Measurements from ENCODE around the gene MMP17.
A peak's percentile ranks its signal among the peaks of the same experiment; 100 is the strongest.
"Not testable (repeated sequence)": the region's sequence is repeated elsewhere in the genome, so short reads cannot be mapped to it uniquely, and the experiment has no call there.

The MMP17 gene

DNA sequence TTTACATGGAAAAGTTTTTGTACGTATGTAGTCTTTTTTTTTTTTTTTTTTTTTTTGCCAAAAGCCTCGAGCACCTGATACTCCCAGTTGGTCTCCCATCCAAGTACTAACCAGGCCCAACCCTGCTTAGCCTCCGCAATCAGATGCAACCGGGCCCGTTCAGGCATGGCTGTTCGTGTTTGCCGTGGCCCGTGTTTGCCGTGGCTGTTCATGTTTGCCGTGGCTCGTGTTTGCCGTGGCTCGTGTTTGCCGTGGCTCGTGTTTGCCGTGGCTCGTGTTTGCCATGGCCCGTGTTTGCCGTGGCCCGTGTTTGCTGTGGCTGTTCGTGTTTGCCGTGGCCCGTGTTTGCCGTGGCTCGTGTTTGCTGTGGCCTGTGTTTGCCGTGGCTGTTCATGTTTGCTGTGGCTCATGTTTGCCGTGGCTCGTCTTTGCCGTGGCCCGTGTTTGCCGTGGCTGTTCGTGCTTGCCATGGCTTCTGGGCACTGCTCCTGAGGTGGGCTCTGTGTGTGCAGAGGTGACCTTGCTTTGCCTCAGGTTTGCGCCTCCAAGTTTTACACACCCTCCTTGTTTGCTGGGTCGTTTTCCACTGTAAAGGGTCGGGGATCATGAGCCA, 26.8 kb upstream of the MMP17 start:
- Histone ChIP-seq H3K36me3 (peaks cover 35 to 53% (median 46%) of the 10 kb centered on the region in 11 experiments), H3K4me2 (peak overlapping the region in 8 of 11 experiments; percentile 79 to 95 (median 92); a peak in 16 of 22 replicates), H4K20me1 (peaks cover 0 to 42% (median 17%) of the 10 kb centered on the region in 11 experiments; a peak in 10 of 22 replicates), H3K27ac (peak overlapping the region in 8 of 11 experiments; percentile 31 to 83 (median 69); a peak in 15 of 22 replicates), H3K4me1 (peaks cover 31 to 81% (median 76%) of the 10 kb centered on the region in 10 experiments), H3K27me3 (no peaks in the 10 kb centered on the region), H3K4me3 (no peak overlapping the region), H3K9me3 (replicated peaks in 1 of 11) (peaks cover 0 to 6% (median 0%) of the 10 kb centered on the region in 11 experiments; a peak in 2 of 22 replicates), H3K9ac (peak overlapping the region in 5 of 11 experiments; percentile 42 to 75 (median 56); a peak in 8 of 22 replicates)
- no peak for TF ChIP-seq Cebpa-rat (IDR thresholded peaks at IDR 0.05)

DNA sequence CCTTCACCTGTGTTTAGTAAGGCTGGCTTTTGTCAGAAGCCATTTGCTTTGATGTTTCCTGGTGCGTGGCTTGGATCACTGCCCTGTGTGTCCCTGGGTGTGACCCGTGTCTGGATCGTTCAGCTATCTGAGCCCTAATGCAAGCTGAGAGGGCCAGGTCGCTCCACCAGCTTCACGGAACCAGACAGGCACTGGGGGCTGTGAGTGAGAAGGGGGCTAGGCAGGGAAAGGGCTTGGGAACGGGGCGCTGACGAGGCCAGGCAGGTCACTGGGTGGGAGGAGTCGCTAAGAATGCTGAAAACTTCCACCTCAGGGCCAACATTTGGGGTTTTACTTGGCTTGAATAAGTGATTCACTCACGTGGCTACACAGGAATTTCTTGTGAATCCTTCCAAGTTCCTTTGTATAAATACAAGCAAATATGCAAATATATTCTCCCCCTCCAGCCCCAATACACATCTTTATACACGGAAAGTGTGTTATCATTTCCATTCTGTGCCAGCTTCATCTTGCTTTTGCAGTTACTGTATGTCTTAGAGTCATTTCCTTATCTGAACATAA, 24.2 kb upstream of the MMP17 start:
- H4K20me1 ChIP-seq: peaks cover 0 to 18% (median 11%) of the 10 kb centered on the region in 11 experiments; a peak in 10 of 22 replicates
- peak overlapping the region in 9 of 11 experiments; percentile 34 to 68 (median 58); a peak in 16 of 22 replicates for H3K27ac ChIP-seq
- peak overlapping the region; percentile 35 to 77 (median 61) for H3K4me2 ChIP-seq
- no peak for TF ChIP-seq Cebpa-rat (IDR thresholded peaks at IDR 0.05)
- H3K9me3 ChIP-seq (replicated peaks in 1 of 11): peaks cover 3 to 11% (median 5%) of the 10 kb centered on the region in 11 experiments; a peak in 14 of 22 replicates
- peaks cover 30 to 65% (median 60%) of the 10 kb centered on the region in 10 experiments for H3K4me1 ChIP-seq
- no peaks in the 10 kb centered on the region for H3K27me3 ChIP-seq
- H3K9ac ChIP-seq: peak overlapping the region in 7 of 11 experiments; percentile 2 to 45 (median 33); a peak in 7 of 22 replicates
- peaks cover 15 to 27% (median 23%) of the 10 kb centered on the region in 11 experiments; a peak in 21 of 22 replicates for H3K36me3 ChIP-seq
- H3K4me3 ChIP-seq: no peak overlapping the region

DNA sequence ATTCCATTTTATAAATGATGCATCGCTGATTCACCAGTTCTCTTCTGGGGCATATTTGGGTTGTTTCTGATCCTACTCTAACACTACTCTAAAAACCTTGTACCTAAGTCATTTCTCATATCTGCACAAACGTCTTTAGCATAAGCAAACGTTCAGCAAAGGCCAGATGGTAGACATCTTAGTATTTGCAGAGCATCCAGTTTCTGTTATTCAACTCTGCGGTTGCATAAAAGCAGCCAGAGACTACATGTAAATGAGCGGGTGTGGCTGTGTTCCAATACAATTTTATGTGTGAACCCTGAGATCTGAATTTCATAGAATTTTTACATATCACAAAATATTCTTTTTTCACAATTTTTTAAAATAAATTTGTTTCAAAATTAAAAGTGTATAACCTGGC, 22.8 kb upstream of the MMP17 start:
- H3K27me3 ChIP-seq: no peaks in the 10 kb centered on the region
- no peak overlapping the region for H3K4me2 ChIP-seq
- H3K9me3 ChIP-seq (replicated peaks in 1 of 11): peaks cover 4 to 11% (median 6%) of the 10 kb centered on the region in 11 experiments; a peak in 15 of 22 replicates
- no peak overlapping the region for H3K4me3 ChIP-seq
- TF ChIP-seq Cebpa-rat (IDR thresholded peaks at IDR 0.05): no peak
- H3K4me1 ChIP-seq: peaks cover 16 to 51% (median 46%) of the 10 kb centered on the region in 10 experiments
- peaks cover 6 to 17% (median 12%) of the 10 kb centered on the region in 11 experiments; a peak in 17 of 22 replicates for H3K36me3 ChIP-seq
- no peak overlapping the region for H3K27ac ChIP-seq
- H3K9ac ChIP-seq: no peak overlapping the region
- peaks cover 0 to 5% (median 0%) of the 10 kb centered on the region in 11 experiments; a peak in 7 of 22 replicates for H4K20me1 ChIP-seq

DNA sequence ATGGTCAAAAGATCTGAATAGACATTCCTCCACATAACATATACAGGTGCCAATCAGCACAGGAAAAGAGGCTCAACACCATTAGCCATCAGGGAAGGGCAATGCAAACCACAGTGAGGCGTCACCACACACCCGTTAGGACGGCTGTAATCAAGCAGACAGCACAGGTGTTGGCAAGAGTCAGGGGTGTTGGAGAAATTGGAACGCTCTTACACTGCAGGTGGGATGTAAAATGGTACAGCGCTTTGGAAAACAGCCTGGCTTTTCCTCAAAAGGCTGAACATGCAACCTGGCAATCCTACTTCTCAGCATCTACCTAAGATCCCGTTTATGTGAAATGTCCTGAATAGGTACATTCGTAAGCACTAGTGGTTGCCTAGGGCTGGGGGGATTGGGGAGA, 21.5 kb upstream of the MMP17 start:
- Histone ChIP-seq H3K27me3 (no peaks in the 10 kb centered on the region), H3K9ac (no peak overlapping the region), H4K20me1 (no peaks in the 10 kb centered on the region), H3K9me3 (replicated peaks in 1 of 11) (peaks cover 11 to 24% (median 18%) of the 10 kb centered on the region in 11 experiments; a peak in 20 of 22 replicates), H3K4me2 (peak overlapping the region in 9 of 11 experiments; percentile 1 to 63 (median 49); a peak in 16 of 22 replicates), H3K4me1 (peaks cover 10 to 38% (median 33%) of the 10 kb centered on the region in 10 experiments), H3K27ac (peak overlapping the region in 1 of 11 experiments; percentile 41; a peak in 1 of 22 replicates), H3K4me3 (no peak overlapping the region), H3K36me3 (peaks cover 5 to 20% (median 13%) of the 10 kb centered on the region in 11 experiments; a peak in 18 of 22 replicates)
- TF ChIP-seq Cebpa-rat (IDR thresholded peaks at IDR 0.05): no peak

DNA sequence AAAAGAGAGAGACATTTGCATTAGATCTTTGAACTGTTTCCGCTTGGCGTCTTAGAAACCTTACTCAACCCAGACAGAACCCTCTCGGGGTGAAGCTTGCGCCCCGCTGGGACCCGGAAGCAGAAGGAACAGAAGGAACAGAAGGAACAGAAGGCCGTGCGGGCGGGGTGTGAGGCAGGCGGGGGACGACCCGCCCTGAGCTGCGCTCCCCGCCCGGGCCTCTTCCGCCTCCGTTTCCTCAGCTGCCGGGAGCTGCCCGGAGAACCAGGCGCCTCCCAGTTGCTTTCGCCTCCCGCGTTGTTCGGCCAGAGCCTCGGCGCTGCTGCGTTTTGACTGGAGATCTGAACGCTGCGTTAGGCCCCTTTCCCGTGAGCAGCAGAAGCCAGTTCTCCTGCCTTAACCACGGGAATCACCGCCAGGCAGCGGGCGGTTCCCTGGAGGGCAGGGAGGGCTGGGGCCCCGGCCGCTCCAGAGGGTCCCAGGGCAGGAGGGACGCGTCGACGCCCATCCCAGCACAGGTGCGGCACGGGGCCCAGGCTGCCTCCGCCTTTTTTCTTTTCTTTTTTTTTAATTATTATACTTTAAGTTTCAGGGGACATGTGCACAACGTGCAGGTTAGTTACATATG, 19.3 kb upstream of the MMP17 start:
- H3K9ac ChIP-seq: no peak overlapping the region
- H3K9me3 ChIP-seq (replicated peaks in 1 of 11): peaks cover 29 to 45% (median 40%) of the 10 kb centered on the region in 11 experiments
- no peaks in the 10 kb centered on the region for H3K27me3 ChIP-seq
- H3K4me3 ChIP-seq: no peak overlapping the region
- no peak overlapping the region for H3K27ac ChIP-seq
- no peak overlapping the region for H3K4me2 ChIP-seq
- no peaks in the 10 kb centered on the region for H4K20me1 ChIP-seq
- peaks cover 5 to 22% (median 20%) of the 10 kb centered on the region in 10 experiments for H3K4me1 ChIP-seq
- H3K36me3 ChIP-seq: peaks cover 0 to 32% (median 9%) of the 10 kb centered on the region in 11 experiments; a peak in 10 of 22 replicates
- no peak for TF ChIP-seq Cebpa-rat (IDR thresholded peaks at IDR 0.05)

DNA sequence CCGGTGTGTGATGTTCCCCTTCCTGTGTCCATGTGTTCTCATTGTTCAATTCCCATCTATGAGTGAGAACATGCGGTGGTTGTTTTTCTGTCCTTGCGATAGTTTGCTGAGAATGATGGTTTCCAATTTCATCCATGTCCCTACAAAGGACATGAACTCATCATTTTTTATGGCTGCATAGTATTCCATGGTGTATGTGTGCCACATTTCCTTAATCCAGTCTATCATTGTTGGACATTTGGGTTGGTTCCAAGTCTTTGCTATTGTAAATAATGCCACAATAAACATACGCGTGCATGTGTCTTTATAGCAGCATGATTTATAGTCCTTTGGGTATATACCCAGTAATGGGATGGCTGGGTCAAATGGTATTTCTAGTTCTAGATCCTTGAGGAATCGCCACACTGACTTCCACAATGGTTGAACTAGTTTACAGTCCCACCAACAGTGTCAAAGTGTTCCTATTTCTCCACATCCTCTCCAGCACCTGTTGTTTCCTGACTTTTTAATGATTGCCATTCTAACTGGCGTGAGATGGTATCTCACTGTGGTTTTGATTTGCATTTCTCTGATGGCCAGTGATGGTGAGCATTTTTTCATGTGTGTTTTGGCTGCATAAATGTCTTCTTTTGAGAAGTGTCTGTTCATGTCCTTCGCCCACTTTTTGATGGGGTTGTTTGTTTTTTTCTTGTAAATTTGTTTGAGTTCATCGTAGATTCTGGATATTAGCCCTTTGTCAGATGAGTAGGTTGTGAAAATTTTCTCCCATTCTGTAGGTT, 18.5 kb upstream of the MMP17 start:
- Histone ChIP-seq H3K36me3 (peaks cover 0 to 40% (median 11%) of the 10 kb centered on the region in 11 experiments; a peak in 10 of 22 replicates), H3K9me3 (replicated peaks in 1 of 11) (peaks cover 34 to 54% (median 44%) of the 10 kb centered on the region in 11 experiments), H3K4me1 (peaks cover 0 to 14% (median 12%) of the 10 kb centered on the region in 10 experiments; a peak in 16 of 20 replicates)
- H3K4me3 ChIP-seq, H3K27ac ChIP-seq, H3K9ac ChIP-seq, H3K27me3 ChIP-seq, H3K4me2 ChIP-seq, H4K20me1 ChIP-seq: not testable (repeated sequence)

DNA sequence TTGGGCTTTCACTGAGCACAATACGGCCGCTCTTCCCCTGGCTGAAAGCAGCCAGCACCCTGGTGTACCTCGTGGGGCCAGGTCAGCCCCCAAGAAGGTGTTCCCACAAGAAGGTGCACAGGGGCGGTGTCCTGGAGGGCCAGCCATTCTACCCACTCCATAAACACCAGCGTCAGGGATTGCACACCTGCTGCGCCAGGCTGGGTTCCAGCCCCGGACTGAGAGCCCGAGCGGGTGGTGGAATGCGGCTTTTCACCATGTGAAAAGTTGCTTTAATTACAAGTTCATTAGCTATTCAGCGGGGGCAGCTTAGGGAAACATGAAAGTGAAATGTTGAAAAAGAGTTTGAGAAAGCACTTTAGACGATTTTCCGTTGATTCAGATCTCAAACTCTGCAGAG, 17.5 kb upstream of the MMP17 start:
- H3K4me1 ChIP-seq: peaks cover 0 to 17% (median 11%) of the 10 kb centered on the region in 10 experiments; a peak in 16 of 20 replicates
- H3K27me3 ChIP-seq: no peaks in the 10 kb centered on the region
- TF ChIP-seq Cebpa-rat (IDR thresholded peaks at IDR 0.05): no peak
- peaks cover 0 to 48% (median 11%) of the 10 kb centered on the region in 11 experiments; a peak in 10 of 22 replicates for H3K36me3 ChIP-seq
- no peak overlapping the region for H3K9ac ChIP-seq
- H3K4me2 ChIP-seq: no peak overlapping the region
- no peak overlapping the region for H3K4me3 ChIP-seq
- H3K27ac ChIP-seq: no peak overlapping the region
- no peaks in the 10 kb centered on the region for H4K20me1 ChIP-seq
- H3K9me3 ChIP-seq (replicated peaks in 1 of 11): peaks cover 34 to 55% (median 41%) of the 10 kb centered on the region in 11 experiments

DNA sequence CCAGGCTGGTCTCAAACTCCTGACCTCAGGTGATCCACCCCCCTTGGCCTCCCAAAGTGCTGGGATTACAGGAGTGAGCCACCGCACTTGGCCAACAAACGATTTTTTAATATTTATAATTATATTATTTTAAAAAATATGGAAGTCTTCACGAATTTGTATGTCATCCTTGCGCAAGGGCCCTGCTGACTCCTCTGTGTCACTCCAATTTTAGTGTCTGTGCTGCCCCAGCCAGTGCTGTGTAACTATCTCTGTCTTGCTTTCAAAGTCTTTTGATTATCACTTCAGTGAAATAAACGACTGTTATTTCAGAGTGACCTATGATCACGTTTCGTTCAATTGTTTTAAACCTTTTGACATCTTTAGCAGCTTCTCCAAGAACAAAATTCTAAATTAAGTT, 13.1 kb upstream of the MMP17 start:
- H3K36me3 ChIP-seq: peaks cover 0 to 52% (median 11%) of the 10 kb centered on the region in 11 experiments; a peak in 10 of 22 replicates

More for the DNA sequence above, 13.1 kb upstream of the MMP17 start:
- H3K27ac ChIP-seq: no peak overlapping the region
- no peak overlapping the region for H3K4me2 ChIP-seq
- H3K27me3 ChIP-seq: peaks cover 0 to 6% (median 0%) of the 10 kb centered on the region in 11 experiments; a peak in 1 of 22 replicates
- H4K20me1 ChIP-seq: no peaks in the 10 kb centered on the region
- peaks cover 28 to 48% (median 34%) of the 10 kb centered on the region in 11 experiments for H3K9me3 ChIP-seq (replicated peaks in 1 of 11)
- no peak for TF ChIP-seq Cebpa-rat (IDR thresholded peaks at IDR 0.05)
- peaks cover 26 to 46% (median 41%) of the 10 kb centered on the region in 10 experiments for H3K4me1 ChIP-seq
- no peak overlapping the region for H3K4me3 ChIP-seq
- no peak overlapping the region for H3K9ac ChIP-seq
